Measurements from ENCODE around the gene SNX9. TPM values are rescaled to one million over a fixed set of nuclear protein-coding genes. Genes with fewer than 3 reads are reported as not detected.

Gene SNX9
- total and polyA plus RNA-seq, 2 donors (not counting 1 experiment from before 2014, with no cell fraction given): 10.0 to 50.7 TPM

DNA sequence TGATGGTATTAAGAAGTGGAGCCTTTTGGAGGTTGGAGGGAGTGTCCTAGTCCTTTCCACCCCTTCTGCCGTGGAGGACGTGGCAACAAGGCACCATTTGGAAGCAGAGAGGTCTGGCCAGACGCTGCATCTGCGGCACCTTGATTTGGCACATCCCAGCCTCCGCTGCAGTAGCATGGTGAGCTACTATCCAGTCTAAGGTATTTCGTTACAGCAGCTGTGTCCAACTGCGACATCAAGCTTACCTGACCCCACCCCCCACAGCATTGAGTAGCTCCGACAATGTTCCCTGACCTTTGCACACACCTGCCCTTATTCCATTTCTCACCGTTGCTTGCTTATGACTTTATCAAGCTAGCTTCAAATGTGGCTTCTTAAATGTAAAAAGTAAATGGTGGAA is 128.8 kb downstream of the SNX9 start:
- CTCF ChIA-PET: no interaction called here
- Histone ChIP-seq H3K4me3 (ENCODE audit: control extremely low read depth in 1 of 5, extremely low read depth in 1 of 5, insufficient read depth in 1 of 5, low read depth in 2 of 5, low read length in 4 of 5) (no peak overlapping the region), H3K9me3 (ENCODE audit: control extremely low read depth in 1 of 3, control insufficient read depth in 2 of 3, insufficient read depth in 1 of 3, low read length in 2 of 3) (peaks cover 0 to 12% (median 4%) of the 10 kb centered on the region in 3 donors), H3K36me3 (replicated peaks in 1 of 2; ENCODE audit: control extremely low read depth in 1 of 2, control insufficient read depth in 1 of 2, extremely low read depth in 1 of 2, insufficient read depth in 2 of 2, low read length in 1 of 2) (no peaks in the 10 kb centered on the region), H2AFZ (ENCODE audit: insufficient read depth, low read depth, low read length, poor library complexity, severe bottlenecking) (no peak overlapping the region), H4K20me1 (ENCODE audit: control insufficient read depth, insufficient read depth, low read length, poor library complexity, severe bottlenecking) (no peaks in the 10 kb centered on the region), H3K4me2 (replicated peaks; ENCODE audit: low read depth, low read length, poor library complexity, severe bottlenecking) (no peak overlapping the region), H3K27me3 (replicated peaks in 1 of 4; ENCODE audit: control extremely low read depth in 1 of 4, control insufficient read depth in 3 of 4, insufficient read depth in 4 of 4, low read length in 3 of 4) (no peaks in the 10 kb centered on the region), H3K9ac (ENCODE audit: low read length) (no peak overlapping the region), H3K4me1 (ENCODE audit: control insufficient read depth in 2 of 2, insufficient read depth in 2 of 2, low read length in 2 of 2) (no peaks in the 10 kb centered on the region), H3K27ac (ENCODE audit: low read length in 2 of 2) (no peak overlapping the region), H3K79me2 (ENCODE audit: control insufficient read depth, insufficient read depth, low read length) (no peaks in the 10 kb centered on the region)
- POLR2A ChIA-PET: no interaction called here
- WGBS (ENCODE audit: insufficient coverage): 96% methylated on average over 8 of the region's 9 CpGs
- intact Hi-C loops (cut with micrococcal nuclease): no loop called here
- TF ChIP-seq EZH2 (IDR thresholded peaks at IDR 0.05; ENCODE audit: borderline replicate concordance, insufficient read depth, low read depth, low read length, poor library complexity, severe bottlenecking) (no peak), CTCF (IDR thresholded peaks at IDR 0.05) (no peak)
- Mint-ChIP-seq H3K4me3 (no peak overlapping the region), H3K27me3 (peaks cover 7% of the 10 kb centered on the region), H3K9me3 (ENCODE audit: insufficient read depth) (peaks cover 7% of the 10 kb centered on the region), H3K4me1 (peaks cover 2% of the 10 kb centered on the region), H3K27ac (no peak overlapping the region)
- DNase-seq: no peak
- no peak for ATAC-seq (ENCODE audit: low read depth)

- CTCF ChIA-PET: no interaction called here
- Histone ChIP-seq H3K4me3 (ENCODE audit: control extremely low read depth in 1 of 5, extremely low read depth in 1 of 5, insufficient read depth in 1 of 5, low read depth in 2 of 5, low read length in 4 of 5) (no peak overlapping the region), H3K36me3 (replicated peaks in 1 of 2; ENCODE audit: control extremely low read depth in 1 of 2, control insufficient read depth in 1 of 2, extremely low read depth in 1 of 2, insufficient read depth in 2 of 2, low read length in 1 of 2) (no peaks in the 10 kb centered on the region), H3K9ac (ENCODE audit: low read length) (no peak overlapping the region), H3K4me2 (replicated peaks; ENCODE audit: low read depth, low read length, poor library complexity, severe bottlenecking) (no peak overlapping the region), H3K27ac (ENCODE audit: low read length in 2 of 2) (no peak overlapping the region), H3K27me3 (replicated peaks in 1 of 4; ENCODE audit: control extremely low read depth in 1 of 4, control insufficient read depth in 3 of 4, insufficient read depth in 4 of 4, low read length in 3 of 4) (no peaks in the 10 kb centered on the region), H3K79me2 (ENCODE audit: control insufficient read depth, insufficient read depth, low read length) (no peaks in the 10 kb centered on the region), H3K9me3 (ENCODE audit: control extremely low read depth in 1 of 3, control insufficient read depth in 2 of 3, insufficient read depth in 1 of 3, low read length in 2 of 3) (peaks cover 0 to 20% (median 9%) of the 10 kb centered on the region in 3 donors), H2AFZ (ENCODE audit: insufficient read depth, low read depth, low read length, poor library complexity, severe bottlenecking) (no peak overlapping the region), H3K4me1 (ENCODE audit: control insufficient read depth in 2 of 2, insufficient read depth in 2 of 2, low read length in 2 of 2) (no peaks in the 10 kb centered on the region), H4K20me1 (ENCODE audit: control insufficient read depth, insufficient read depth, low read length, poor library complexity, severe bottlenecking) (no peaks in the 10 kb centered on the region)
- H3K4me1 Mint-ChIP-seq: peaks cover 2% of the 10 kb centered on the region
- ATAC-seq (ENCODE audit: low read depth) (no peak), DNase-seq (no peak)
- H3K4me3 Mint-ChIP-seq: no peak overlapping the region
- H3K27me3 Mint-ChIP-seq: peaks cover 7% of the 10 kb centered on the region
- H3K9me3 Mint-ChIP-seq (ENCODE audit: insufficient read depth): peaks cover 7% of the 10 kb centered on the region
- POLR2A ChIA-PET: interaction anchor here (0.6 kb wide), 1 partner anchor 119 kb away, joined by 4 read pairs; no protein-coding TSS in a partner anchor
- H3K27ac Mint-ChIP-seq: no peak overlapping the region
- no peak for TF ChIP-seq EZH2 (IDR thresholded peaks at IDR 0.05; ENCODE audit: borderline replicate concordance, insufficient read depth, low read depth, low read length, poor library complexity, severe bottlenecking)
- TF ChIP-seq CTCF (IDR thresholded peaks at IDR 0.05): no peak
- WGBS (ENCODE audit: insufficient coverage): 91% methylated on average over 5 of the region's 7 CpGs
- intact Hi-C loops (cut with micrococcal nuclease): no loop called here
Measured at GRCh38 chr6:157952861-157953351, 129.9 kb downstream of the SNX9 start.

Measured in B cell (primary cell).